K562 (cell line): ENCODE data around the gene LRRC15. TPM values are rescaled to one million over a fixed set of nuclear protein-coding genes. Genes with fewer than 3 reads are reported as not detected.

Experiments used
- ARHGAP35 ChIP-seq: fragments of 450-650 bp; IDR thresholded peaks from 2 replicates; pipeline ENCODE4 v1.6.1; 2018; ENCODE audit not compliant: partially characterized antibody
- BRCA1 ChIP-seq, 2 experiments: fragments of 450-650 bp in 1 of 2; sonication (generic) in 1 of 2; formaldehyde crosslinking in 1 of 2; IDR thresholded peaks; 2 replicates each; pipeline versions ENCODE4 v1.5.0 to v1.6.1; 2017 to 2020; ENCODE audit warnings: mild to moderate bottlenecking in 1 of 2, missing genetic modification reagents in 1 of 2
- DPF2 ChIP-seq: fragments of 450-650 bp; IDR thresholded peaks from 2 replicates; pipeline ENCODE4 v1.6.1; 2016
- FOXA3 ChIP-seq, 2 experiments: fragments of 450-650 bp in 1 of 2; sonication (generic) in 1 of 2; formaldehyde crosslinking; IDR thresholded peaks in 1 of 2; conservative IDR thresholded peaks in 1 of 2; 2 replicates each; pipeline versions ENCODE4 v1.4.0 to v1.8.0; 2020 to 2022; ENCODE audit warnings: mild to moderate bottlenecking in 2 of 2, missing genetic modification reagents in 1 of 2
- GTF2A2 ChIP-seq: IDR thresholded peaks from 2 replicates; pipeline ENCODE4 v1.6.1; 2016; ENCODE audit warnings: mild to moderate bottlenecking, missing genetic modification characterization, missing compliant biosample characterization
- NRF1 ChIP-seq, 2 experiments: fragments of 450-650 bp; IDR thresholded peaks in 1 of 2; conservative IDR thresholded peaks in 1 of 2; 2 replicates each; pipeline ENCODE4 v1.6.1; 2014; ENCODE audit warnings: mild to moderate bottlenecking in 2 of 2
- POLR2A ChIP-seq: fragments of 450-650 bp; conservative IDR thresholded peaks from 2 replicates; pipeline ENCODE4 v1.6.1; 2016
- RHOXF2B ChIP-seq: fragments of 250-450 bp; sonication (Bioruptor Pico); conservative IDR thresholded peaks from 2 replicates; pipeline ENCODE4 v1.5.1; 2021
- SLC30A9 ChIP-seq: fragments of 250-450 bp; sonication (Bioruptor Pico); IDR thresholded peaks from 2 replicates; pipeline ENCODE4 v1.8.0; 2022; ENCODE audit warnings: mild to moderate bottlenecking, moderate library complexity
- SMARCC2 ChIP-seq: fragments of 450-650 bp; IDR thresholded peaks from 2 replicates; pipeline ENCODE4 v1.6.1; 2017; ENCODE audit warnings: antibody characterized with exemption, moderate library complexity, mild to moderate bottlenecking, low read depth
- SOX6 ChIP-seq: fragments of 450-650 bp; IDR thresholded peaks from 2 replicates; pipeline ENCODE4 v1.6.1; 2014; ENCODE audit warnings: mild to moderate bottlenecking
- ZFX ChIP-seq: sonication (generic); formaldehyde crosslinking; IDR thresholded peaks from 2 replicates; pipeline ENCODE4 v1.8.0; 2022; ENCODE audit warnings: mild to moderate bottlenecking, missing genetic modification reagents, moderate library complexity
- ZNF316 ChIP-seq: fragments of 450-650 bp; IDR thresholded peaks from 2 replicates; pipeline ENCODE4 v1.6.1; 2016
- polyA plus RNA-seq, 8 experiments: library from polyadenylated mRNA; depleted of rRNA in 4 of 8; stranded (reverse) in 5 of 8; unstranded in 3 of 8; fragments of >200 nt; fragmentation: Nextera tagmentation in 2 of 8; fragmentation: Illumina TruSeq in 1 of 8; extraction: Ambion mirVana in 2 of 8; extraction: Trizol in 1 of 8; gene quantifications; 2 replicates each; pipeline versions ENCODE4 v1.2.1 to v1.2.3, GENCODE V29; 2011 to 2014; ENCODE audit warnings: inconsistent platforms in 1 of 8, missing spikeins in 1 of 8
- total RNA-seq, 7 experiments: library from RNA; depleted of rRNA in 6 of 7; stranded (reverse); fragments of >200 nt in 6 of 7; fragmentation: Illumina TruSeq in 2 of 7; extraction: Trizol in 2 of 7; gene quantifications; 2 replicates each; pipeline versions ENCODE4 v1.2.1 to v1.2.3, GENCODE V29; 2011 to 2021; ENCODE audit warnings: low replicate concordance in 1 of 7
- TF ChIP-seq, protein P1 (sequence below), 2 experiments: fragments of 450-650 bp; formaldehyde crosslinking in 1 of 2; IDR thresholded peaks; 2 replicates each; pipeline versions ENCODE4 v1.4.0 to v1.6.1; 2014 to 2020; ENCODE audit warnings: mild to moderate bottlenecking in 2 of 2, borderline replicate concordance in 1 of 2, low read depth in 1 of 2
- TF ChIP-seq, protein P2 (sequence below): fragments of 200-800 bp; sonication (Bioruptor generic); IDR thresholded peaks from 2 replicates; pipeline ENCODE4 v1.6.1; 2017; ENCODE audit warnings: missing genetic modification characterization, missing compliant biosample characterization
- TF ChIP-seq, protein P3 (sequence below): IDR thresholded peaks from 2 replicates; pipeline ENCODE4 v1.6.1; 2014; ENCODE audit warnings: antibody characterized with exemption

The LRRC15 gene
- total and polyA plus RNA-seq, 9 of the 15 experiments (the other 6 are each of a cell fraction or from before 2014, with no cell fraction given): not detected

DNA sequence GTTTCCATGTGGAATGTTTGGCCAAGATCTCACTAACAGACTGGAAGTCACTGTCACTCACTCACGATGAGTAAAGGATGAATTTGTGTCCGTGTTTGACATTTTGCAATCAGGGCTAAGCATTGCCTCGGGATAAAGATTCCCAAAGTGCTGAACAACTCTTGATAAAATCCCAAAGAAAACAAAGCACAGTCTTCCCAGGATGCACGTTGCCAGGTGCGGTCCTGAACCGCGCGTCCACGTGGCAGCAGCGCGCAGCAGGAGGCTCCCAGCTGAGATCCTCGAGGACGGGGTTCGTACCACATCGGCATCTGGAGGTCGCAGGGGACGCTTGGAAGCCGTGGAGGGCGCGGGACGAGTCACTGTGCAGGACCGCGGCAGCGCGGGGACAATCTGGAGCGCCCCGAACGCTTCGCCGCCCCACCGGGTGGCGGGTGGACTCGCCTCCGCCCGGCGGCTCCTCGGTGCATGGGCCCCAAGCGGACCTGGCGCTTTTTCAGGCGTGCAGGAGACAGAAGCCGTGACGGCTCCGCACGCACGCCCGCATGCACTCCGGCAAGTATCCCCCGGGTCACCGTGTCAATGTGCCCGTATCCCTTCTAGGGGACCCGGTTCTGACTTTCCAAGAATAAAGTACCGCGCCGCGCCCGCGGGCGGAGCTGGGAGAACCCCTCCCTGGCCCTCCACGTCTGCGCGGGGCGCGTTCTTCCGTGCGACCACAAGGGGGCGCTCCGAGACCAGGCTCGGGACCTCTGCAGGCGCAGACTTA, 36.1 kb downstream of the LRRC15 start (continued):
- TF ChIP-seq, protein P1, sequence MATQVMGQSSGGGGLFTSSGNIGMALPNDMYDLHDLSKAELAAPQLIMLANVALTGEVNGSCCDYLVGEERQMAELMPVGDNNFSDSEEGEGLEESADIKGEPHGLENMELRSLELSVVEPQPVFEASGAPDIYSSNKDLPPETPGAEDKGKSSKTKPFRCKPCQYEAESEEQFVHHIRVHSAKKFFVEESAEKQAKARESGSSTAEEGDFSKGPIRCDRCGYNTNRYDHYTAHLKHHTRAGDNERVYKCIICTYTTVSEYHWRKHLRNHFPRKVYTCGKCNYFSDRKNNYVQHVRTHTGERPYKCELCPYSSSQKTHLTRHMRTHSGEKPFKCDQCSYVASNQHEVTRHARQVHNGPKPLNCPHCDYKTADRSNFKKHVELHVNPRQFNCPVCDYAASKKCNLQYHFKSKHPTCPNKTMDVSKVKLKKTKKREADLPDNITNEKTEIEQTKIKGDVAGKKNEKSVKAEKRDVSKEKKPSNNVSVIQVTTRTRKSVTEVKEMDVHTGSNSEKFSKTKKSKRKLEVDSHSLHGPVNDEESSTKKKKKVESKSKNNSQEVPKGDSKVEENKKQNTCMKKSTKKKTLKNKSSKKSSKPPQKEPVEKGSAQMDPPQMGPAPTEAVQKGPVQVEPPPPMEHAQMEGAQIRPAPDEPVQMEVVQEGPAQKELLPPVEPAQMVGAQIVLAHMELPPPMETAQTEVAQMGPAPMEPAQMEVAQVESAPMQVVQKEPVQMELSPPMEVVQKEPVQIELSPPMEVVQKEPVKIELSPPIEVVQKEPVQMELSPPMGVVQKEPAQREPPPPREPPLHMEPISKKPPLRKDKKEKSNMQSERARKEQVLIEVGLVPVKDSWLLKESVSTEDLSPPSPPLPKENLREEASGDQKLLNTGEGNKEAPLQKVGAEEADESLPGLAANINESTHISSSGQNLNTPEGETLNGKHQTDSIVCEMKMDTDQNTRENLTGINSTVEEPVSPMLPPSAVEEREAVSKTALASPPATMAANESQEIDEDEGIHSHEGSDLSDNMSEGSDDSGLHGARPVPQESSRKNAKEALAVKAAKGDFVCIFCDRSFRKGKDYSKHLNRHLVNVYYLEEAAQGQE (IDR thresholded peaks at IDR 0.05; ENCODE audit: borderline replicate concordance): peak; percentile 83
- TF ChIP-seq, protein P1 (CRISPR knock-in tag; IDR thresholded peaks at IDR 0.05; ENCODE audit: low read depth): no peak
- TF ChIP-seq SOX6: peak; percentile 55
- TF ChIP-seq, protein P2, sequence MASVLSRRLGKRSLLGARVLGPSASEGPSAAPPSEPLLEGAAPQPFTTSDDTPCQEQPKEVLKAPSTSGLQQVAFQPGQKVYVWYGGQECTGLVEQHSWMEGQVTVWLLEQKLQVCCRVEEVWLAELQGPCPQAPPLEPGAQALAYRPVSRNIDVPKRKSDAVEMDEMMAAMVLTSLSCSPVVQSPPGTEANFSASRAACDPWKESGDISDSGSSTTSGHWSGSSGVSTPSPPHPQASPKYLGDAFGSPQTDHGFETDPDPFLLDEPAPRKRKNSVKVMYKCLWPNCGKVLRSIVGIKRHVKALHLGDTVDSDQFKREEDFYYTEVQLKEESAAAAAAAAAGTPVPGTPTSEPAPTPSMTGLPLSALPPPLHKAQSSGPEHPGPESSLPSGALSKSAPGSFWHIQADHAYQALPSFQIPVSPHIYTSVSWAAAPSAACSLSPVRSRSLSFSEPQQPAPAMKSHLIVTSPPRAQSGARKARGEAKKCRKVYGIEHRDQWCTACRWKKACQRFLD (CRISPR knock-in tag): no peak
- no peak for TF ChIP-seq ARHGAP35
- TF ChIP-seq POLR2A: no peak
- peak; percentile 82 to 84 for TF ChIP-seq NRF1 (conservative IDR thresholded peaks at IDR 0.05 in 1 of 2, IDR thresholded peaks at IDR 0.05 in 1 of 2)
- TF ChIP-seq GTF2A2: no peak
- no peak for TF ChIP-seq BRCA1 (IDR thresholded peaks at IDR 0.05)
- no peak for TF ChIP-seq BRCA1 (CRISPR knock-in tag; IDR thresholded peaks at IDR 0.05)
- TF ChIP-seq RHOXF2B (CRISPR knock-in tag): no peak
- peak; percentile 52 for TF ChIP-seq ZFX
- TF ChIP-seq, protein P3, sequence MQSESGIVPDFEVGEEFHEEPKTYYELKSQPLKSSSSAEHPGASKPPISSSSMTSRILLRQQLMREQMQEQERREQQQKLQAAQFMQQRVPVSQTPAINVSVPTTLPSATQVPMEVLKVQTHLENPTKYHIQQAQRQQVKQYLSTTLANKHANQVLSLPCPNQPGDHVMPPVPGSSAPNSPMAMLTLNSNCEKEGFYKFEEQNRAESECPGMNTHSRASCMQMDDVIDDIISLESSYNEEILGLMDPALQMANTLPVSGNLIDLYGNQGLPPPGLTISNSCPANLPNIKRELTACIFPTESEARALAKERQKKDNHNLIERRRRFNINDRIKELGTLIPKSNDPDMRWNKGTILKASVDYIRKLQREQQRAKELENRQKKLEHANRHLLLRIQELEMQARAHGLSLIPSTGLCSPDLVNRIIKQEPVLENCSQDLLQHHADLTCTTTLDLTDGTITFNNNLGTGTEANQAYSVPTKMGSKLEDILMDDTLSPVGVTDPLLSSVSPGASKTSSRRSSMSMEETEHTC: no peak
- no peak for TF ChIP-seq FOXA3 (CRISPR knock-in tag; conservative IDR thresholded peaks at IDR 0.05 in 1 of 2, IDR thresholded peaks at IDR 0.05 in 1 of 2)
- TF ChIP-seq ZNF316: peak; percentile 94
- TF ChIP-seq DPF2: no peak
- no peak for TF ChIP-seq SMARCC2
- TF ChIP-seq SLC30A9: no peak
